ENCODE results near the gene SLC38A10.

DNA sequence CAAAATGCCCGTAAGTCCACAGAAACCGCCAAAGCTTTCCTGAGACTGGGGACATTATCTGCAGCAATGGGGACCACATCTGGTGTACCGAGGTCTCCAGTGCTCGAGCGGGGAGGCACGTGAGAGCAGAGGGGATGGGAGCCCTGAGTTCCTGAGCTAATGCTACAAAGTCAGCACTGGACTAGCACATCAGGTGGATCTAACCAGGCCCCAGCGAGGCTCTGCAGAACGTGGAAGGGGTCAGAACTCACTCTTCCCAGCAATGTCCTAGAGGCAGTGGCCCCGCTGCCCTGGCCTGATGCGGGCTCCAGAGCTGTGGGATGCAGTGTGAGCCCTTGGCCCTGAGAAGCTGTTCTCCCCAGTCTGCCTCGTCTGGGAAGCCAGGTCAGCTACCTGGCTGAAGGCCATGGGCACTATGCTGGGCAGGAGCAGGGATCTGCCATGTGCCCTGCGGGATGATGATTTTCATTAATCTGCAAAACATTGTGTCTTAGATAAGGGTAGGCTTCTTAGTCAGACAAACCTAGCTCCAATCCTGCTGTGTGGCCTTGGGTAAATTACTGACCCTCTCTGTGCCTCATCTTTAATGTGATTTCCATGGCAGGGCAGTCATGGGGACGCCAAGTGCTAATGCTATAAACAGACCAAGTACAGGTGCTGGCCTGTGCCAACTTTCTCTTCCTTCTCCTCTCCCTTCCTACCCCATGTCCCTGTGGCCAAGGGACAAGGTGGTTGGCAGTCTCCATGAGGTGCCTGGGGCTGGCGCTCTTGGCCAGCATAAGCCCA is 40.1 kb upstream of the SLC38A10 start:
- TF ChIP-seq POLR2A (IDR thresholded peaks at IDR 0.05): no peak
- TF ChIP-seq, protein P1, sequence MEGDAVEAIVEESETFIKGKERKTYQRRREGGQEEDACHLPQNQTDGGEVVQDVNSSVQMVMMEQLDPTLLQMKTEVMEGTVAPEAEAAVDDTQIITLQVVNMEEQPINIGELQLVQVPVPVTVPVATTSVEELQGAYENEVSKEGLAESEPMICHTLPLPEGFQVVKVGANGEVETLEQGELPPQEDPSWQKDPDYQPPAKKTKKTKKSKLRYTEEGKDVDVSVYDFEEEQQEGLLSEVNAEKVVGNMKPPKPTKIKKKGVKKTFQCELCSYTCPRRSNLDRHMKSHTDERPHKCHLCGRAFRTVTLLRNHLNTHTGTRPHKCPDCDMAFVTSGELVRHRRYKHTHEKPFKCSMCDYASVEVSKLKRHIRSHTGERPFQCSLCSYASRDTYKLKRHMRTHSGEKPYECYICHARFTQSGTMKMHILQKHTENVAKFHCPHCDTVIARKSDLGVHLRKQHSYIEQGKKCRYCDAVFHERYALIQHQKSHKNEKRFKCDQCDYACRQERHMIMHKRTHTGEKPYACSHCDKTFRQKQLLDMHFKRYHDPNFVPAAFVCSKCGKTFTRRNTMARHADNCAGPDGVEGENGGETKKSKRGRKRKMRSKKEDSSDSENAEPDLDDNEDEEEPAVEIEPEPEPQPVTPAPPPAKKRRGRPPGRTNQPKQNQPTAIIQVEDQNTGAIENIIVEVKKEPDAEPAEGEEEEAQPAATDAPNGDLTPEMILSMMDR (IDR thresholded peaks at IDR 0.05): no peak
- no peak for TF ChIP-seq POLR2AphosphoS5 (IDR thresholded peaks at IDR 0.05)
- TF ChIP-seq EP300 (IDR thresholded peaks at IDR 0.05): no peak
